Esophagus squamous epithelium (tissue), 5 donors: Measurements from ENCODE around the gene CACNB1. TPM values are rescaled to one million over a fixed set of nuclear protein-coding genes. Genes with fewer than 3 reads are reported as not detected.
A peak's percentile ranks its signal among the peaks of the same experiment; 100 is the strongest.

ENCODE experiments used
- DNase-seq: peaks from one replicate; lab custom pipeline; 2025; lab: John Stamatoyannopoulos, UW
- H3K27ac ChIP-seq, 4 donors: fragments of 200-600 bp; sonication (generic); one replicate each; pipeline ENCODE4 v1.5.1; 2016 to 2019; ENCODE audit warnings: mild to moderate bottlenecking in 1 of 4
- H3K27me3 ChIP-seq, 4 donors: fragments of 200-600 bp; sonication (generic); 1 replicate in 3 of 4; 2 replicates in 1 of 4; pipeline versions ENCODE4 v1.5.1 to v1.6.0; 2017 to 2021; ENCODE audit warnings: antibody characterized with exemption in 1 of 4
- H3K36me3 ChIP-seq, 3 donors: fragments of 200-600 bp; sonication (generic); one replicate each; pipeline ENCODE4 v1.5.1; 2016 to 2019
- H3K4me1 ChIP-seq, 3 donors: fragments of 200-600 bp; sonication (generic); one replicate each; pipeline ENCODE4 v1.5.1; 2017 to 2019
- H3K4me3 ChIP-seq, 4 donors: fragments of 200-600 bp; sonication (generic); 1 replicate in 3 of 4; 2 replicates in 1 of 4; pipeline ENCODE4 v1.5.1; 2016 to 2019; ENCODE audit warnings: mild to moderate bottlenecking in 2 of 4, moderate library complexity in 1 of 4
- H3K9me3 ChIP-seq, 3 donors: fragments of 200-600 bp; sonication (generic); one replicate each; pipeline ENCODE4 v1.5.1; 2016 to 2019
- CTCF ChIP-seq, 6 experiments: fragments of 450-650 bp in 4 of 6; fragments of 200-600 bp in 2 of 6; sonication (generic) in 2 of 6; IDR thresholded peaks; one replicate each; pipeline ENCODE4 v1.5.1; 2016 to 2019; ENCODE audit warnings: antibody characterized with exemption in 6 of 6, mild to moderate bottlenecking in 4 of 6, moderate library complexity in 4 of 6
- POLR2A ChIP-seq, 4 donors: fragments of 450-650 bp; IDR thresholded peaks; one replicate each; pipeline ENCODE4 v1.6.1; 2017; ENCODE audit warnings: antibody characterized with exemption in 4 of 4, mild to moderate bottlenecking in 4 of 4, moderate library complexity in 3 of 4
- WGBS, 2 donors: methylation state at CpG; one replicate each; pipeline ENCODE4 v1.1.5; 2018; 5-methylcytosine and 5-hydroxymethylcytosine counted together
- intact Hi-C: fragments of 100-400 bp; cut with DNase I; formaldehyde crosslinking; loops from one replicate; pipeline ENCODE4 v1.15.0; 2022
- total RNA-seq, 4 donors: library from RNA; depleted of rRNA; stranded (reverse); fragments of >200 nt; gene quantifications; one replicate each; pipeline ENCODE4 v1.1.0, GENCODE V29; 2016
- donor health status: DM: yes; HTN: yes; CAD: no.

CACNB1 gene
- total RNA-seq, 4 donors from 2014 or later = 0.53 to 3.6 (median 0.99) TPM

GRCh38 chr17:39236981-39237441, 39.5 kb upstream of the CACNB1 start:
- Histone ChIP-seq H3K27me3 (peaks cover 0 to 74% (median 2%) of the 10 kb centered on the region in 4 donors), H3K36me3 (no peaks in the 10 kb centered on the region), H3K4me1 (peaks cover 0 to 17% (median 3%) of the 10 kb centered on the region in 3 donors), H3K27ac (no peak overlapping the region), H3K4me3 (no peak overlapping the region), H3K9me3 (no peaks in the 10 kb centered on the region)
- WGBS, 2 donors = no CpG with 5 or more reads among the region's 6 CpGs
- no peak for TF ChIP-seq POLR2A (IDR thresholded peaks at IDR 0.05)
- TF ChIP-seq CTCF (IDR thresholded peaks at IDR 0.05) = no peak
- DNase-seq = no peak
- intact Hi-C loops = no loop called here

- intact Hi-C loops = no loop called here
- no peak for DNase-seq
- Histone ChIP-seq H3K36me3 (no peaks in the 10 kb centered on the region), H3K27ac (no peak overlapping the region), H3K9me3 (no peaks in the 10 kb centered on the region), H3K27me3 (peaks cover 0 to 79% (median 3%) of the 10 kb centered on the region in 4 donors), H3K4me1 (peaks cover 4 to 22% (median 6%) of the 10 kb centered on the region in 3 donors), H3K4me3 (no peak overlapping the region)
- TF ChIP-seq POLR2A (IDR thresholded peaks at IDR 0.05) (no peak), CTCF (IDR thresholded peaks at IDR 0.05) (no peak)
- 39 to 48% methylated on average over 3 to 4 of the region's 5 CpGs for WGBS, 2 donors
These were observed 39.0 kb upstream of the CACNB1 start for GRCh38 chr17:39236450-39236927.

GRCh38 chr17:39235555-39236449, 38.3 kb upstream of the CACNB1 start:
- DNase-seq = no peak
- intact Hi-C loops = no loop called here
- TF ChIP-seq CTCF (IDR thresholded peaks at IDR 0.05) (peak in 5 of 6 experiments; percentile 12 to 66 (median 36)), POLR2A (IDR thresholded peaks at IDR 0.05) (no peak)
- 16 to 34% methylated on average over 10 to 12 of the region's 18 CpGs for WGBS, 2 donors
- Histone ChIP-seq H3K27ac (no peak overlapping the region), H3K4me1 (peaks cover 4 to 27% (median 6%) of the 10 kb centered on the region in 3 donors), H3K36me3 (no peaks in the 10 kb centered on the region), H3K9me3 (no peaks in the 10 kb centered on the region), H3K27me3 (peaks cover 0 to 86% (median 3%) of the 10 kb centered on the region in 4 donors), H3K4me3 (no peak overlapping the region)

- peaks cover 0 to 91% (median 6%) of the 10 kb centered on the region in 4 donors for H3K27me3 ChIP-seq
- H3K36me3 ChIP-seq = no peaks in the 10 kb centered on the region
- H3K4me1 ChIP-seq = peaks cover 4 to 30% (median 6%) of the 10 kb centered on the region in 3 donors
- no peak for DNase-seq
- 6 to 12% methylated on average over 17 to 18 of the region's 22 CpGs for WGBS, 2 donors
- H3K27ac ChIP-seq = no peak overlapping the region
- no peak overlapping the region for H3K4me3 ChIP-seq
- intact Hi-C loops = no loop called here
- H3K9me3 ChIP-seq = no peaks in the 10 kb centered on the region
- TF ChIP-seq POLR2A (IDR thresholded peaks at IDR 0.05) = no peak
- peak; percentile 39 to 71 (median 61) for TF ChIP-seq CTCF (IDR thresholded peaks at IDR 0.05)
These were observed 34.4 kb upstream of the CACNB1 start for GRCh38 chr17:39231591-39232551.
